HepG2 (cell line): ENCODE results near the gene AHCYL2.

Experiments used
- EZH2 ChIP-seq: conservative IDR thresholded peaks from 2 replicates; pipeline ENCODE4 v1.6.1; 2012; ENCODE audit warnings: mild to moderate bottlenecking, low read depth, low read length, moderate library complexity
- GABPA ChIP-seq, 2 experiments: IDR thresholded peaks; 2 replicates each; pipeline ENCODE4 v1.6.1; 2011 to 2016; ENCODE audit warnings: low read depth in 2 of 2, low read length in 1 of 2, missing biosample characterization in 1 of 2, missing genetic modification characterization in 1 of 2
- NR2F2 ChIP-seq: IDR thresholded peaks from 2 replicates; pipeline ENCODE4 v1.6.1; 2012; ENCODE audit warnings: low read depth, inconsistent platforms, borderline replicate concordance
- POLR2A ChIP-seq, 2 experiments: IDR thresholded peaks; 2 replicates each; pipeline ENCODE4 v1.6.1; 2011; ENCODE audit warnings: low read depth in 2 of 2, low read length in 2 of 2, mild to moderate bottlenecking in 1 of 2, moderate library complexity in 1 of 2; ENCODE audit not compliant: insufficient read depth in 1 of 2
- RBAK ChIP-seq: sonication (generic); formaldehyde crosslinking; IDR thresholded peaks from 2 replicates; pipeline ENCODE4 v1.5.1; 2020; ENCODE audit warnings: mild to moderate bottlenecking, missing genetic modification reagents
- SOX6 ChIP-seq, 2 experiments: fragments of 450-650 bp in 1 of 2; sonication (generic) in 1 of 2; formaldehyde crosslinking in 1 of 2; IDR thresholded peaks; 2 replicates each; pipeline versions ENCODE4 v1.4.0 to v1.6.1; 2017 to 2020; ENCODE audit warnings: antibody characterized with exemption in 1 of 2, mild to moderate bottlenecking in 1 of 2, missing genetic modification reagents in 1 of 2
- ZNF772 ChIP-seq: sonication (generic); formaldehyde crosslinking; IDR thresholded peaks from 2 replicates; pipeline ENCODE4 v1.5.0; 2020; ENCODE audit warnings: mild to moderate bottlenecking, missing genetic modification reagents
- TF ChIP-seq, protein P1 (sequence below): IDR thresholded peaks from 2 replicates; pipeline ENCODE4 v1.6.1; 2016
- TF ChIP-seq, protein P2 (sequence below): sonication (generic); formaldehyde crosslinking; IDR thresholded peaks from 2 replicates; pipeline ENCODE4 v1.5.0; 2020; ENCODE audit warnings: mild to moderate bottlenecking, missing genetic modification reagents, moderate library complexity
- TF ChIP-seq, protein P3 (sequence below): IDR thresholded peaks from 2 replicates; pipeline ENCODE4 v1.6.1; 2016; ENCODE audit warnings: missing compliant biosample characterization, missing genetic modification reagents, borderline replicate concordance

DNA sequence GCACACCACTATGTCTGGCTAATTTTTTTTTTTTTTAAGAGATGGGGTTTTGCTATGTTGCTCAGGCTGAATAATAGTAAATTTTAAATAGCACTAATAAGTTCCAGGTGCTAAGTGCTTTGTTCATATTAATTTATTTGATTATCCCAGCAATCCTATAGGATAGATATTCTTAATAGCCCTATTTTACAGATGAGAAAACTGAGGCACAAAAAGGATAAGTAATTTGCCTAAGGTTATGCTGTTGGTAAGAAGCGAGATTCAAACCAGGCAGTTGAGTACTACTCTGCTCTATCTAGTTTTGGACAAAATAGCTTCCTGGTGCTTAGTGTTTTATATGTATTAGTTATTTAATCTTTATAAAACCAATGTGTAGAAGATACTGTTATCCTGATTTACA, 136.9 kb downstream of the AHCYL2 start:
- TF ChIP-seq NR2F2 = no peak
- TF ChIP-seq, protein P1, sequence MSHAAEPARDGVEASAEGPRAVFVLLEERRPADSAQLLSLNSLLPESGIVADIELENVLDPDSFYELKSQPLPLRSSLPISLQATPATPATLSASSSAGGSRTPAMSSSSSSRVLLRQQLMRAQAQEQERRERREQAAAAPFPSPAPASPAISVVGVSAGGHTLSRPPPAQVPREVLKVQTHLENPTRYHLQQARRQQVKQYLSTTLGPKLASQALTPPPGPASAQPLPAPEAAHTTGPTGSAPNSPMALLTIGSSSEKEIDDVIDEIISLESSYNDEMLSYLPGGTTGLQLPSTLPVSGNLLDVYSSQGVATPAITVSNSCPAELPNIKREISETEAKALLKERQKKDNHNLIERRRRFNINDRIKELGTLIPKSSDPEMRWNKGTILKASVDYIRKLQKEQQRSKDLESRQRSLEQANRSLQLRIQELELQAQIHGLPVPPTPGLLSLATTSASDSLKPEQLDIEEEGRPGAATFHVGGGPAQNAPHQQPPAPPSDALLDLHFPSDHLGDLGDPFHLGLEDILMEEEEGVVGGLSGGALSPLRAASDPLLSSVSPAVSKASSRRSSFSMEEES (CRISPR knock-in tag) = no peak
- TF ChIP-seq RBAK (CRISPR knock-in tag) = no peak
- no peak for TF ChIP-seq GABPA (IDR thresholded peaks at IDR 0.05; ENCODE audit: low read depth, low read length)
- TF ChIP-seq GABPA (CRISPR knock-in tag; IDR thresholded peaks at IDR 0.05; ENCODE audit: low read depth) = no peak
- TF ChIP-seq, protein P2, sequence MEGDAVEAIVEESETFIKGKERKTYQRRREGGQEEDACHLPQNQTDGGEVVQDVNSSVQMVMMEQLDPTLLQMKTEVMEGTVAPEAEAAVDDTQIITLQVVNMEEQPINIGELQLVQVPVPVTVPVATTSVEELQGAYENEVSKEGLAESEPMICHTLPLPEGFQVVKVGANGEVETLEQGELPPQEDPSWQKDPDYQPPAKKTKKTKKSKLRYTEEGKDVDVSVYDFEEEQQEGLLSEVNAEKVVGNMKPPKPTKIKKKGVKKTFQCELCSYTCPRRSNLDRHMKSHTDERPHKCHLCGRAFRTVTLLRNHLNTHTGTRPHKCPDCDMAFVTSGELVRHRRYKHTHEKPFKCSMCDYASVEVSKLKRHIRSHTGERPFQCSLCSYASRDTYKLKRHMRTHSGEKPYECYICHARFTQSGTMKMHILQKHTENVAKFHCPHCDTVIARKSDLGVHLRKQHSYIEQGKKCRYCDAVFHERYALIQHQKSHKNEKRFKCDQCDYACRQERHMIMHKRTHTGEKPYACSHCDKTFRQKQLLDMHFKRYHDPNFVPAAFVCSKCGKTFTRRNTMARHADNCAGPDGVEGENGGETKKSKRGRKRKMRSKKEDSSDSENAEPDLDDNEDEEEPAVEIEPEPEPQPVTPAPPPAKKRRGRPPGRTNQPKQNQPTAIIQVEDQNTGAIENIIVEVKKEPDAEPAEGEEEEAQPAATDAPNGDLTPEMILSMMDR = no peak
- no peak for TF ChIP-seq ZNF772 (CRISPR knock-in tag)
- TF ChIP-seq EZH2 = no peak
- TF ChIP-seq SOX6 (IDR thresholded peaks at IDR 0.05) = no peak
- no peak for TF ChIP-seq SOX6 (CRISPR knock-in tag; IDR thresholded peaks at IDR 0.05)
- TF ChIP-seq, protein P3, sequence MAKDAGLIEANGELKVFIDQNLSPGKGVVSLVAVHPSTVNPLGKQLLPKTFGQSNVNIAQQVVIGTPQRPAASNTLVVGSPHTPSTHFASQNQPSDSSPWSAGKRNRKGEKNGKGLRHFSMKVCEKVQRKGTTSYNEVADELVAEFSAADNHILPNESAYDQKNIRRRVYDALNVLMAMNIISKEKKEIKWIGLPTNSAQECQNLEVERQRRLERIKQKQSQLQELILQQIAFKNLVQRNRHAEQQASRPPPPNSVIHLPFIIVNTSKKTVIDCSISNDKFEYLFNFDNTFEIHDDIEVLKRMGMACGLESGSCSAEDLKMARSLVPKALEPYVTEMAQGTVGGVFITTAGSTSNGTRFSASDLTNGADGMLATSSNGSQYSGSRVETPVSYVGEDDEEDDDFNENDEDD (CRISPR knock-in tag) = no peak
- no peak for TF ChIP-seq POLR2A (IDR thresholded peaks at IDR 0.05; ENCODE audit: insufficient read depth in 1 of 2, low read depth in 2 of 2, low read length in 2 of 2)
